ENCODE results near the gene NNMT.

NNMT gene

DNA sequence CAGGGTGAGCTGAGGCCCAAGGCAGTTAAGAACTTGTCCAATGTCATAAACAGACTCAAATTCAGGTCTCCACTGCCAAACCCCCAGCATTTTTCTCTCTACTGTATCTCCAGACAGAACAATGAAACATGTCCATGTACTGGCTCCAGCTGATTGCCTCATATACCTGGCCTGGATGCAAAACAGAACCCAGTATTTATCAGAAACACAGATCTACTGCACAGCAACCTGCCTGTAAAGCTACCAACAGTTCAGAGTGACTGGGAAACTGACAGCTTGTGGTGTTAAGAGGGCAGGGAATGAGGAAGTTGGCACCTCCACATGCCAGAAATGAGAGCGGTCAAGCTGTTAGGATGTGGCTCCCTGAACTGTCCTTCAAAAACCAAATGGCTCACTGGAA lies 62.5 kb downstream of the NNMT start:
- Histone ChIP-seq H3F3A (ENCODE audit: insufficient read depth, low read length) (no peaks in the 10 kb centered on the region), H3K4me2 (ENCODE audit: low read length) (no peak overlapping the region), H3K9me2 (ENCODE audit: low read depth, low read length) (no peaks in the 10 kb centered on the region), H3K79me2 (ENCODE audit: insufficient read depth, low read length) (no peaks in the 10 kb centered on the region), H3K36me3 (ENCODE audit: insufficient read depth, low read length) (no peaks in the 10 kb centered on the region), H3K4me3 (ENCODE audit: low read depth, low read length, poor library complexity, severe bottlenecking) (no peak overlapping the region), H3K9me3 (ENCODE audit: low read length) (no peaks in the 10 kb centered on the region), H2AFZ (ENCODE audit: low read length) (no peak overlapping the region), H3K27ac (ENCODE audit: low read depth, low read length, poor library complexity, severe bottlenecking) (no peak overlapping the region), H3K4me1 (ENCODE audit: insufficient read depth, low read length, severe bottlenecking) (no peaks in the 10 kb centered on the region), H4K20me1 (ENCODE audit: insufficient read depth, low read length) (no peaks in the 10 kb centered on the region), H3K27me3 (ENCODE audit: insufficient read depth, low read length) (no peaks in the 10 kb centered on the region), H3K9ac (ENCODE audit: low read length) (no peak overlapping the region)
- TF ChIP-seq, protein P1, sequence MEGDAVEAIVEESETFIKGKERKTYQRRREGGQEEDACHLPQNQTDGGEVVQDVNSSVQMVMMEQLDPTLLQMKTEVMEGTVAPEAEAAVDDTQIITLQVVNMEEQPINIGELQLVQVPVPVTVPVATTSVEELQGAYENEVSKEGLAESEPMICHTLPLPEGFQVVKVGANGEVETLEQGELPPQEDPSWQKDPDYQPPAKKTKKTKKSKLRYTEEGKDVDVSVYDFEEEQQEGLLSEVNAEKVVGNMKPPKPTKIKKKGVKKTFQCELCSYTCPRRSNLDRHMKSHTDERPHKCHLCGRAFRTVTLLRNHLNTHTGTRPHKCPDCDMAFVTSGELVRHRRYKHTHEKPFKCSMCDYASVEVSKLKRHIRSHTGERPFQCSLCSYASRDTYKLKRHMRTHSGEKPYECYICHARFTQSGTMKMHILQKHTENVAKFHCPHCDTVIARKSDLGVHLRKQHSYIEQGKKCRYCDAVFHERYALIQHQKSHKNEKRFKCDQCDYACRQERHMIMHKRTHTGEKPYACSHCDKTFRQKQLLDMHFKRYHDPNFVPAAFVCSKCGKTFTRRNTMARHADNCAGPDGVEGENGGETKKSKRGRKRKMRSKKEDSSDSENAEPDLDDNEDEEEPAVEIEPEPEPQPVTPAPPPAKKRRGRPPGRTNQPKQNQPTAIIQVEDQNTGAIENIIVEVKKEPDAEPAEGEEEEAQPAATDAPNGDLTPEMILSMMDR (IDR thresholded peaks at IDR 0.05; ENCODE audit: low read length) = no peak
- TF ChIP-seq EZH2 (IDR thresholded peaks at IDR 0.05; ENCODE audit: borderline replicate concordance, low read length) = no peak

DNA sequence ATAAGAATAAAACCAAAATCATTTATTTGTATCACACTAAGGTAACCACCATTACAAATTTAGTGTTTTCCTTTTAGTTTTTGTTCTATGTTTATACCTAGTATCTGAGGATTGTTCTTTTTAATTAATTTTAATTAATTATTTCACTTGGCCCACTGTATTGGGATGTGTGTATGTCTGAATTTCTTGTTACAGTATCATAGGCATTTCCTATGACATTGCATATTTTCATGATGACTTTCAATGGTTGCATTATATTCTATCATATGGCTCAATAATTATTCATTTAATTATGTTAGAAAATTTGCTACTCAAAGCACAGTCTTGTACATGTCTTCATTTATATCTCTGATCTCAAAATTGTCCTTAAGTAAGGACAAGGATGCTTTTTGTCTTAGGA lies 63.1 kb downstream of the NNMT start:
- no peak overlapping the region for H3K27ac ChIP-seq (ENCODE audit: low read depth, low read length, poor library complexity, severe bottlenecking)
- no peak for TF ChIP-seq EZH2 (IDR thresholded peaks at IDR 0.05; ENCODE audit: borderline replicate concordance, low read length)
- TF ChIP-seq, protein P1 (IDR thresholded peaks at IDR 0.05; ENCODE audit: low read length) = no peak
- no peak overlapping the region for H3K4me3 ChIP-seq (ENCODE audit: low read depth, low read length, poor library complexity, severe bottlenecking)
- H3K79me2 ChIP-seq (ENCODE audit: insufficient read depth, low read length) = no peaks in the 10 kb centered on the region
- no peak overlapping the region for H3K4me2 ChIP-seq (ENCODE audit: low read length)
- no peaks in the 10 kb centered on the region for H3F3A ChIP-seq (ENCODE audit: insufficient read depth, low read length)
- no peaks in the 10 kb centered on the region for H3K9me2 ChIP-seq (ENCODE audit: low read depth, low read length)
- H3K36me3 ChIP-seq (ENCODE audit: insufficient read depth, low read length) = no peaks in the 10 kb centered on the region
- H2AFZ ChIP-seq (ENCODE audit: low read length) = no peak overlapping the region
- H3K27me3 ChIP-seq (ENCODE audit: insufficient read depth, low read length) = no peaks in the 10 kb centered on the region
- no peaks in the 10 kb centered on the region for H4K20me1 ChIP-seq (ENCODE audit: insufficient read depth, low read length)
- H3K9me3 ChIP-seq (ENCODE audit: low read length) = no peaks in the 10 kb centered on the region
- no peaks in the 10 kb centered on the region for H3K4me1 ChIP-seq (ENCODE audit: insufficient read depth, low read length, severe bottlenecking)
- no peak overlapping the region for H3K9ac ChIP-seq (ENCODE audit: low read length)

DNA sequence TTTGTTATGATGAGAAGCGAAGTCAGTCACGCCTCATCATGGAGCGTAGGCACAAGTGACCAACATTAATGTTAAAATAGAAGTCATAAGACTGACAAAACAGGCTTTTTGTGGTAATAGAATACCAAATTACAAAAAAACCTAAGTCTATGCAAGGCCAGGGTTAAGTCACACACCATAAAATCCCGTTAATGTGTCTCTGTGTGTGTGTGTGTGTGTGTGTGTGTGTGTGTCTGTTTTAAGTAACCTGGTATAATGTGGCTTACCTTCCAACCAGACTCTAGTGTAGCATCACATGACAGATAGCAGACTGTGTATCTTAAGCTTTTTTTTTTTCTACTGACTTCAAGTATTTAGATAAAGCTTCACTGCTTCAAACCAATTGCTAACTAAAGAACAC lies 66.1 kb downstream of the NNMT start:
- no peaks in the 10 kb centered on the region for H3K4me1 ChIP-seq (ENCODE audit: insufficient read depth, low read length, severe bottlenecking)
- no peaks in the 10 kb centered on the region for H3K27me3 ChIP-seq (ENCODE audit: insufficient read depth, low read length)
- H3F3A ChIP-seq (ENCODE audit: insufficient read depth, low read length) = no peaks in the 10 kb centered on the region
- no peaks in the 10 kb centered on the region for H3K9me2 ChIP-seq (ENCODE audit: low read depth, low read length)
- H3K4me2 ChIP-seq (ENCODE audit: low read length) = no peak overlapping the region
- H3K4me3 ChIP-seq (ENCODE audit: low read depth, low read length, poor library complexity, severe bottlenecking) = no peak overlapping the region
- H2AFZ ChIP-seq (ENCODE audit: low read length) = no peak overlapping the region
- H3K27ac ChIP-seq (ENCODE audit: low read depth, low read length, poor library complexity, severe bottlenecking) = no peak overlapping the region
- H3K36me3 ChIP-seq (ENCODE audit: insufficient read depth, low read length) = no peaks in the 10 kb centered on the region
- TF ChIP-seq, protein P1 (IDR thresholded peaks at IDR 0.05; ENCODE audit: low read length) = no peak
- TF ChIP-seq EZH2 (IDR thresholded peaks at IDR 0.05; ENCODE audit: borderline replicate concordance, low read length) = no peak
- no peaks in the 10 kb centered on the region for H3K79me2 ChIP-seq (ENCODE audit: insufficient read depth, low read length)
- H3K9me3 ChIP-seq (ENCODE audit: low read length) = no peaks in the 10 kb centered on the region
- H3K9ac ChIP-seq (ENCODE audit: low read length) = no peak overlapping the region
- H4K20me1 ChIP-seq (ENCODE audit: insufficient read depth, low read length) = no peaks in the 10 kb centered on the region
